GM12878 (cell line): Measurements from ENCODE around the gene CPHXL. TPM values are rescaled to one million over a fixed set of nuclear protein-coding genes. Genes with fewer than 3 reads are reported as not detected.

Source experiments
- ATAC-seq: fragments of 200-7000 bp; cut with Tn5 transposase; 3 replicates; pipeline ENCODE4 v1.9.1; 2020; ENCODE audit warnings: mild to moderate bottlenecking, moderate library complexity
- BruUV-seq: library from RNA; stranded (reverse); fragments of 400-500 nt; replicated peaks from 2 replicates; lab custom pipeline; 2021; lab: Mats Ljungman, UMichigan
- CTCF ChIA-PET: fragments of 300-600 bp; sonication (Branson Sonifier 250); formaldehyde crosslinking; extraction: SDS; loops from one replicate; lab custom pipeline; 2021; ENCODE audit warnings: inconsistent platforms; lab: Yijun Ruan, JAX
- POLR2A ChIA-PET: fragments of 350-600 bp; formaldehyde crosslinking; extraction: SDS; loops from one replicate; lab custom pipeline; 2021; ENCODE audit warnings: inconsistent platforms; lab: Charles Lee
- RAD21 ChIA-PET: fragments of 300-600 bp; sonication (Branson Sonifier 250); formaldehyde crosslinking; loops from one replicate; lab custom pipeline; 2023; ENCODE audit warnings: antibody characterized with exemption; ENCODE audit not compliant: unreplicated experiment; lab: Charles Lee
- SMC1A ChIA-PET: fragments of 300-600 bp; sonication (Branson Sonifier 250); formaldehyde crosslinking; loops from one replicate; lab custom pipeline; 2023; ENCODE audit not compliant: unreplicated experiment, uncharacterized antibody; lab: Charles Lee
- DNase-seq: peaks from one replicate; pipeline ENCODE4 v3.0.0-alpha.2; 2011; ENCODE audit warnings: low read depth, low spot score
- FAIRE-seq: peaks from 3 replicates; lab custom pipeline; 2011; peaks lifted over from hg19 to GRCh38; lab: Jason Lieb, UNC
- H2AFZ ChIP-seq: 2 replicates; pipeline ENCODE4 v1.6.0; 2011; ENCODE audit warnings: low read depth, low read length, control low read depth; ENCODE audit not compliant: control insufficient read depth
- H3K27ac ChIP-seq: 2 replicates; pipeline ENCODE4 v1.5.1; 2011; ENCODE audit warnings: control low read depth; ENCODE audit not compliant: control insufficient read depth, insufficient read depth
- H3K27me3 ChIP-seq, 2 experiments: replicated peaks in 1 of 2; 2 replicates each; pipeline versions ENCODE4 v1.6.0 to v1.6.1; 2011; ENCODE audit warnings: low read length in 1 of 2; ENCODE audit not compliant: control insufficient read depth in 2 of 2, insufficient read depth in 2 of 2
- H3K36me3 ChIP-seq, 2 experiments: 2 replicates each; pipeline ENCODE4 v1.5.1; 2011; ENCODE audit warnings: low read length in 1 of 2; ENCODE audit not compliant: control insufficient read depth in 2 of 2, insufficient read depth in 2 of 2
- H3K4me1 ChIP-seq: 2 replicates; pipeline ENCODE4 v1.6.1; 2011; ENCODE audit warnings: mild to moderate bottlenecking, low read length, moderate library complexity, mixed read lengths; ENCODE audit not compliant: control insufficient read depth, insufficient read depth
- H3K4me2 ChIP-seq: 2 replicates; pipeline ENCODE4 v1.6.0; 2011; ENCODE audit warnings: control low read depth; ENCODE audit not compliant: control insufficient read depth, insufficient read depth
- H3K4me3 ChIP-seq: fragments of 200-600 bp; sonication (generic); 2 replicates; pipeline ENCODE4 v1.5.1; 2016
- H3K79me2 ChIP-seq: 2 replicates; pipeline ENCODE4 v1.6.0; 2011; ENCODE audit warnings: low read length; ENCODE audit not compliant: control insufficient read depth, insufficient read depth
- H3K9ac ChIP-seq: 2 replicates; pipeline ENCODE4 v1.8.0; 2011; ENCODE audit warnings: low read length, control low read depth, mixed read lengths; ENCODE audit not compliant: control insufficient read depth, insufficient read depth
- H3K9me3 ChIP-seq: replicated peaks from 3 replicates; pipeline ENCODE4 v1.5.1; 2011; ENCODE audit warnings: mild to moderate bottlenecking, low read length; ENCODE audit not compliant: control insufficient read depth, insufficient read depth
- H4K20me1 ChIP-seq: 2 replicates; pipeline ENCODE4 v1.6.0; 2011; ENCODE audit not compliant: control insufficient read depth, insufficient read depth
- ATF2 ChIP-seq: IDR thresholded peaks from 2 replicates; pipeline ENCODE4 v1.6.1; 2012; ENCODE audit warnings: low read length, inconsistent platforms
- CEBPZ ChIP-seq: fragments of 150-350 bp; IDR thresholded peaks from 2 replicates; pipeline ENCODE4 v1.6.1; 2016; ENCODE audit warnings: low read depth, low read length
- KLF5 ChIP-seq: fragments of 450-650 bp; IDR thresholded peaks from 2 replicates; pipeline ENCODE4 v1.6.1; 2014; ENCODE audit warnings: mild to moderate bottlenecking; ENCODE audit not compliant: partially characterized antibody
- MTA3 ChIP-seq: IDR thresholded peaks from 2 replicates; pipeline ENCODE4 v1.6.1; 2012; ENCODE audit warnings: low read length, inconsistent platforms, borderline replicate concordance
- RUNX3 ChIP-seq: IDR thresholded peaks from 2 replicates; pipeline ENCODE4 v1.6.1; 2012; ENCODE audit warnings: low read length, inconsistent platforms
- SP1 ChIP-seq: IDR thresholded peaks from one replicate; pipeline ENCODE4 v1.6.1; 2011; ENCODE audit warnings: low read depth, low read length
- WGBS: methylation state at CpG from one replicate; pipeline ENCODE4 v1.1.6; 2016; ENCODE audit warnings: low lambda C conversion rate; ENCODE audit not compliant: insufficient replicate concordance, insufficient coverage; ENCODE audit errors: missing lambda C conversion rate; 5-methylcytosine and 5-hydroxymethylcytosine counted together
- in situ Hi-C: fragments of 300-500 bp; cut with MboI; formaldehyde crosslinking; loops from 9 replicates; pipeline ENCODE4 v1.14.3; 2018; ENCODE audit warnings: mixed read lengths
- intact Hi-C: fragments of 100-400 bp; cut with micrococcal nuclease; formaldehyde crosslinking; loops from one replicate; pipeline ENCODE4 v1.14.2; 2022; ENCODE audit not compliant: unreplicated experiment
- polyA plus RNA-seq, 11 experiments: library from polyadenylated mRNA; depleted of rRNA in 4 of 11; unstranded in 6 of 11; stranded (reverse) in 5 of 11; fragments of >200 nt; fragmentation: Nextera tagmentation in 4 of 11; fragmentation: Illumina TruSeq in 1 of 11; extraction: Ambion mirVana in 4 of 11; extraction: Trizol in 1 of 11; gene quantifications; 1 replicate in 1 of 11; 2 replicates in 10 of 11; pipeline versions ENCODE4 v1.2.1 to v1.2.3, GENCODE V29; 2011 to 2016; ENCODE audit warnings: inconsistent platforms in 2 of 11, missing spikeins in 2 of 11, low read depth in 1 of 11
- total RNA-seq, 4 experiments: library from RNA; depleted of rRNA in 3 of 4; stranded (reverse); fragments of >200 nt in 3 of 4; fragmentation: Illumina TruSeq in 1 of 4; extraction: Trizol in 1 of 4; gene quantifications; 2 replicates each; pipeline versions ENCODE4 v1.2.1 to v1.2.3, GENCODE V29; 2013 to 2021

The CPHXL gene
- total and polyA plus RNA-seq, 10 of the 15 experiments (the other 5 are each of a cell fraction or from before 2014, with no cell fraction given) = 0.13 TPM; not detected in 9

DNA sequence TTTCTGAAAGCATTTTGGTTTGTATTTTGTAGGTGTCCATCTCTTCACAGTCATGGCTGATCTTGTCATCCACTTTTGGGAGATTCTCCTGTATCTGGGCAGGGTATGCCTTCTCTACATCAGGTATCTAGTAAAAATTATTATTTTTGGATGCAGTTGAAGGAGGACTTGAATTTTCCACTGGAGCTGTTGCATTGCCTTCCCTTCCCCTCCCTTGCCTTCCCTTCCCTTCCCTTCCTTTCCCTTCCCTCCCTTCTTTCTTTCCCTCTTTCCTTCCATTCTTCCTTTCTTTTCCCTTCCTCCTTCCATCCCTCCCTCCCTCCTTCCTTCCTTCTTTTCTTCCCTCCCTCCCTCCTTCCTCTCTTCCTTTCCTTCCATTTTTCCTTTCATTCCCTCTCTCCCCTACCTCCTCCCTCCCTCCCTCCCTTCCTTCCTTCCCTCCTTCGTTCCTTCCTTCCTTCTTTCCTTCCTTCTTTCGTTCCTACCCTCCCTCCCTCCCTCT is 33.8 kb upstream of the CPHXL start:
- in situ Hi-C loops (loop anchor here (5.0 to 10.0 kb wide), 3 partner anchors 113 to 545 kb away; partner anchors contain the start of genes CTRB1, KARS1 and TERF2IP), intact Hi-C loops (loop anchor here (5.0 to 10.0 kb wide), 2 partner anchors 203 to 525 kb away; partner anchors contain the start of gene TMEM231)
- H3K4me1 ChIP-seq = peaks cover 5% of the 10 kb centered on the region
- no TSS peak for BruUV-seq
- H3K4me3 ChIP-seq = no peak overlapping the region
- RAD21 ChIA-PET = no interaction called here
- H3K9me3 ChIP-seq = no peaks in the 10 kb centered on the region
- CTCF ChIA-PET = no interaction called here
- DNase-seq = no peak
- no peak overlapping the region for H2AFZ ChIP-seq
- no peak for FAIRE-seq
- no peak overlapping the region for H3K4me2 ChIP-seq
- no peak overlapping the region for H3K9ac ChIP-seq
- no peak overlapping the region for H3K27ac ChIP-seq
- no peaks in the 10 kb centered on the region for H4K20me1 ChIP-seq
- H3K79me2 ChIP-seq = no peaks in the 10 kb centered on the region
- H3K36me3 ChIP-seq = no peaks in the 10 kb centered on the region
- POLR2A ChIA-PET = no interaction called here
- TF ChIP-seq ATF2 (no peak), SP1 (no peak), RUNX3 (no peak), KLF5 (no peak), MTA3 (no peak), CEBPZ (no peak)
- SMC1A ChIA-PET = no interaction called here
- WGBS = 0% methylated on average over 2 of the region's 2 CpGs
- no peak for ATAC-seq
- H3K27me3 ChIP-seq = no peaks in the 10 kb centered on the region
